Activated T-helper 2 cell treated with anti-CD3 and anti-CD28 coated beads, Interferon-gamma antibody, Interleukin-2, Interleukin-4, amounts not matched to agents 10 μg/mL and 5 μg/mL and 100 μg/mL, durations not matched to agents 14 hours and 24 hours and 36 hours (primary cell): ENCODE measurements around the gene DNAH9. TPM values are rescaled to one million over a fixed set of nuclear protein-coding genes. Genes with fewer than 3 reads are reported as not detected.

Experiments used
- DNase-seq: peaks from one replicate; pipeline ENCODE4 v3.0.0; 2021; ENCODE audit warnings: low spot score
- H3K27ac Mint-ChIP-seq: one replicate; pipeline ENCODE4 v1.8.0; 2021; ENCODE audit warnings: mixed read lengths
- H3K27me3 Mint-ChIP-seq: one replicate; pipeline ENCODE4 v1.8.0; 2021; ENCODE audit warnings: low read depth, mixed read lengths
- H3K36me3 Mint-ChIP-seq: one replicate; pipeline ENCODE4 v1.8.0; 2021; ENCODE audit warnings: low read depth, mixed read lengths
- H3K4me1 Mint-ChIP-seq: one replicate; pipeline ENCODE4 v1.8.0; 2021; ENCODE audit warnings: low read depth, mixed read lengths
- H3K4me3 Mint-ChIP-seq: one replicate; pipeline ENCODE4 v1.8.0; 2021; ENCODE audit warnings: low read depth, mild to moderate bottlenecking, moderate library complexity, mixed read lengths
- H3K9me3 Mint-ChIP-seq: one replicate; pipeline ENCODE4 v1.8.0; 2021; ENCODE audit warnings: mixed read lengths
- intact Hi-C: fragments of 100-400 bp; cut with micrococcal nuclease; formaldehyde crosslinking; loops from one replicate; pipeline ENCODE4 v1.15.1; 2023
- total RNA-seq: library from RNA; stranded (reverse); gene quantifications from 2 replicates; pipeline ENCODE4 v1.2.3, GENCODE V29; 2022

DNAH9 gene
- total RNA-seq, 1 donor from 2014 or later: not detected

GRCh38 chr17:11999696-12000095 lies 401.4 kb downstream of the DNAH9 start:
- H3K27ac Mint-ChIP-seq: no peak overlapping the region
- DNase-seq: no peak
- H3K4me3 Mint-ChIP-seq: no peak overlapping the region
- H3K9me3 Mint-ChIP-seq: no peaks in the 10 kb centered on the region
- peaks cover 10% of the 10 kb centered on the region for H3K4me1 Mint-ChIP-seq
- H3K27me3 Mint-ChIP-seq: no peaks in the 10 kb centered on the region
- intact Hi-C loops: loop anchor here (5.0 kb wide), 1 partner anchor 287 kb away; no protein-coding TSS in a partner anchor
- no peaks in the 10 kb centered on the region for H3K36me3 Mint-ChIP-seq

- no peak for DNase-seq
- H3K36me3 Mint-ChIP-seq: no peaks in the 10 kb centered on the region
- no peak overlapping the region for H3K27ac Mint-ChIP-seq
- H3K4me3 Mint-ChIP-seq: no peak overlapping the region
- intact Hi-C loops: no loop called here
- peaks cover 11% of the 10 kb centered on the region for H3K27me3 Mint-ChIP-seq
- H3K4me1 Mint-ChIP-seq: no peaks in the 10 kb centered on the region
- no peaks in the 10 kb centered on the region for H3K9me3 Mint-ChIP-seq
Observed at GRCh38 chr17:12007466-12007865, 409.2 kb downstream of the DNAH9 start.
